Measurements from ENCODE around the gene TBC1D1. TPM values are rescaled to one million over a fixed set of nuclear protein-coding genes. Genes with fewer than 3 reads are reported as not detected.

The TBC1D1 gene
- total and polyA plus RNA-seq, 2 donors (not counting 1 experiment from before 2014, with no cell fraction given) = 39.7 to 90.0 TPM

DNA sequence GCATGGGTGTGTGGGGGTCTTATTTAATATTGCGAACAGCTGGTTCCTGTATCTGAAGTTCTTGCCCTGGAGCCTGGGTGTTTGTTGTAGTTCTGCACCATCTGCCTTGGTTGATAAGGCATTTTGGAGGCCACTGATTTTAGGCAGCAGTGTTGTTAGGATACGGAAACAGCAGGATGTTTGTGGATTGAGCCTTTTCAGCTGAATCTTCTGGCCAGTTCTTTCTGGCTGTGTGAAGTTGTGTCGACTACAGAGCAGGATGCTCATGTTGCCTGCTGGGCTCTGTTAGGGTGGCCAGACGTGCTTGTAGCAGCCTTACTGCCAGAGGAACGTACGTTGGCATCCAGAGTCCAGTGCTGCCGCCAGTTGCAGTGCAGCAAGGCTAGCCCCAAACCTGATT is 203.5 kb downstream of the TBC1D1 start:
- Histone ChIP-seq H3K27me3 (ENCODE audit: control insufficient read depth, insufficient read depth, low read length) (no peaks in the 10 kb centered on the region), H3K27ac (ENCODE audit: insufficient read depth, low read length) (no peak overlapping the region), H3K9ac (ENCODE audit: insufficient read depth, low read length) (no peak overlapping the region), H3K4me2 (ENCODE audit: extremely low read depth, insufficient read depth, low read length) (no peak overlapping the region), H2AFZ (ENCODE audit: low read length) (no peak overlapping the region), H3K79me2 (ENCODE audit: control insufficient read depth, insufficient read depth, low read length) (no peaks in the 10 kb centered on the region), H3K4me3 (replicated peaks in 1 of 4; ENCODE audit: control extremely low read depth in 1 of 4, insufficient read depth in 1 of 4, low read depth in 3 of 4, low read length in 4 of 4) (no peak overlapping the region), H3K4me1 (ENCODE audit: control insufficient read depth, extremely low read depth, insufficient read depth, low read length) (peaks cover 2% of the 10 kb centered on the region), H3K36me3 (ENCODE audit: control insufficient read depth, insufficient read depth, low read length) (no peaks in the 10 kb centered on the region), H4K20me1 (ENCODE audit: control insufficient read depth, extremely low read depth, insufficient read depth, low read length) (no peaks in the 10 kb centered on the region), H3K9me3 (ENCODE audit: control insufficient read depth, insufficient read depth, low read depth, low read length) (no peaks in the 10 kb centered on the region)
- DNase-seq (ENCODE audit: low read depth in 2 of 2) = no peak
- TF ChIP-seq, protein P1, sequence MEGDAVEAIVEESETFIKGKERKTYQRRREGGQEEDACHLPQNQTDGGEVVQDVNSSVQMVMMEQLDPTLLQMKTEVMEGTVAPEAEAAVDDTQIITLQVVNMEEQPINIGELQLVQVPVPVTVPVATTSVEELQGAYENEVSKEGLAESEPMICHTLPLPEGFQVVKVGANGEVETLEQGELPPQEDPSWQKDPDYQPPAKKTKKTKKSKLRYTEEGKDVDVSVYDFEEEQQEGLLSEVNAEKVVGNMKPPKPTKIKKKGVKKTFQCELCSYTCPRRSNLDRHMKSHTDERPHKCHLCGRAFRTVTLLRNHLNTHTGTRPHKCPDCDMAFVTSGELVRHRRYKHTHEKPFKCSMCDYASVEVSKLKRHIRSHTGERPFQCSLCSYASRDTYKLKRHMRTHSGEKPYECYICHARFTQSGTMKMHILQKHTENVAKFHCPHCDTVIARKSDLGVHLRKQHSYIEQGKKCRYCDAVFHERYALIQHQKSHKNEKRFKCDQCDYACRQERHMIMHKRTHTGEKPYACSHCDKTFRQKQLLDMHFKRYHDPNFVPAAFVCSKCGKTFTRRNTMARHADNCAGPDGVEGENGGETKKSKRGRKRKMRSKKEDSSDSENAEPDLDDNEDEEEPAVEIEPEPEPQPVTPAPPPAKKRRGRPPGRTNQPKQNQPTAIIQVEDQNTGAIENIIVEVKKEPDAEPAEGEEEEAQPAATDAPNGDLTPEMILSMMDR (conservative IDR thresholded peaks at IDR 0.05 in 1 of 2, IDR thresholded peaks at IDR 0.05 in 1 of 2; ENCODE audit: low read depth in 1 of 2, low read length in 2 of 2) = no peak

DNA sequence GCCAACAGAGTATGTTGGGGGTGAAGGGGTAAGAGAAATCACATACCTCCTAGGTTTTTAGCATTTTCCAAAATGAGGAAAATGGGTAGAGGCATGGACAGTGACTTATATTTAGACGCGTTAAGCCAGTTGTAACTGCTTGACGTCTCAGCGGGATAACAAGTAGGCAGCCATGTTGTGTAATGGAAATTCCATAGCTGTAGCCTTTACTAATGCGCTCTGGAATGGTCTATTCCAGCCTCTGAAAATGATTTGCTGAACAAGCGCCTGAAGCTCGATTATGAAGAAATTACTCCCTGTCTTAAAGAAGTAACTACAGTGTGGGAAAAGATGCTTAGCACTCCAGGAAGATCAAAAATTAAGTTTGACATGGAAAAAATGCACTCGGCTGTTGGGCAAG is 204.8 kb downstream of the TBC1D1 start:
- H2AFZ ChIP-seq (ENCODE audit: low read length) = no peak overlapping the region
- no peak overlapping the region for H3K9ac ChIP-seq (ENCODE audit: insufficient read depth, low read length)
- H3K4me2 ChIP-seq (ENCODE audit: extremely low read depth, insufficient read depth, low read length) = no peak overlapping the region
- peaks cover 2% of the 10 kb centered on the region for H3K4me1 ChIP-seq (ENCODE audit: control insufficient read depth, extremely low read depth, insufficient read depth, low read length)
- no peak overlapping the region for H3K27ac ChIP-seq (ENCODE audit: insufficient read depth, low read length)
- no peaks in the 10 kb centered on the region for H3K9me3 ChIP-seq (ENCODE audit: control insufficient read depth, insufficient read depth, low read depth, low read length)
- H3K36me3 ChIP-seq (ENCODE audit: control insufficient read depth, insufficient read depth, low read length) = no peaks in the 10 kb centered on the region
- H3K4me3 ChIP-seq (replicated peaks in 1 of 4; ENCODE audit: control extremely low read depth in 1 of 4, insufficient read depth in 1 of 4, low read depth in 3 of 4, low read length in 4 of 4) = no peak overlapping the region
- TF ChIP-seq EZH2 (IDR thresholded peaks at IDR 0.05; ENCODE audit: low read length, missing control alignments) = no peak
- TF ChIP-seq, protein P1 (conservative IDR thresholded peaks at IDR 0.05 in 1 of 2, IDR thresholded peaks at IDR 0.05 in 1 of 2; ENCODE audit: low read depth in 1 of 2, low read length in 2 of 2) = no peak
- no peaks in the 10 kb centered on the region for H4K20me1 ChIP-seq (ENCODE audit: control insufficient read depth, extremely low read depth, insufficient read depth, low read length)
- H3K79me2 ChIP-seq (ENCODE audit: control insufficient read depth, insufficient read depth, low read length) = no peaks in the 10 kb centered on the region
- no peak for DNase-seq (ENCODE audit: low read depth in 2 of 2)
- H3K27me3 ChIP-seq (ENCODE audit: control insufficient read depth, insufficient read depth, low read length) = no peaks in the 10 kb centered on the region

DNA sequence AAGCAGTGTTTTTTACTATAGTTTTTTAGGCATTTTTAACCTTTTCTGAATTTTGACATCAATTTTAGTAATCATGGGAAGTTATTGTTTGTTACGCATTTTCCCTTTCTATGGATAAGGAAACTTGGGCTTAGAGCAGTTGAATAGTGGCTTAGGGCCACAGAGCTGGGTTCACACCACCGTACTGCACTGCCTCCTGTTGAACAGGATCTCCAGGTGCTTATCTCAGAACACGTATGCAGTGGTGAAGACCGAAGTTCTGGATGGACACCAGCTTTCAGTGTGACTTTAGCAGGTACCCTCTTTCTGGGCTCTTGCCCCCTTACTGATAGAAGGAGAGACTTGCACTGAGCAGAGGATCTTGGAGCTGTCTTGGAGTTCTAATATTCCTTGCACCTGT is 206.9 kb downstream of the TBC1D1 start:
- Histone ChIP-seq H3K27ac (ENCODE audit: insufficient read depth, low read length) (no peak overlapping the region), H4K20me1 (ENCODE audit: control insufficient read depth, extremely low read depth, insufficient read depth, low read length) (no peaks in the 10 kb centered on the region), H3K9me3 (ENCODE audit: control insufficient read depth, insufficient read depth, low read depth, low read length) (no peaks in the 10 kb centered on the region), H3K79me2 (ENCODE audit: control insufficient read depth, insufficient read depth, low read length) (no peaks in the 10 kb centered on the region), H3K9ac (ENCODE audit: insufficient read depth, low read length) (no peak overlapping the region), H3K4me3 (replicated peaks in 1 of 4; ENCODE audit: control extremely low read depth in 1 of 4, insufficient read depth in 1 of 4, low read depth in 3 of 4, low read length in 4 of 4) (no peak overlapping the region), H3K27me3 (ENCODE audit: control insufficient read depth, insufficient read depth, low read length) (no peaks in the 10 kb centered on the region), H3K4me2 (ENCODE audit: extremely low read depth, insufficient read depth, low read length) (no peak overlapping the region), H2AFZ (ENCODE audit: low read length) (no peak overlapping the region), H3K4me1 (ENCODE audit: control insufficient read depth, extremely low read depth, insufficient read depth, low read length) (peaks cover 4% of the 10 kb centered on the region), H3K36me3 (ENCODE audit: control insufficient read depth, insufficient read depth, low read length) (no peaks in the 10 kb centered on the region)
- TF ChIP-seq EZH2 (IDR thresholded peaks at IDR 0.05; ENCODE audit: low read length, missing control alignments) = no peak
- TF ChIP-seq, protein P1 (conservative IDR thresholded peaks at IDR 0.05 in 1 of 2, IDR thresholded peaks at IDR 0.05 in 1 of 2; ENCODE audit: low read depth in 1 of 2, low read length in 2 of 2) = no peak
- no peak for DNase-seq (ENCODE audit: low read depth in 2 of 2)
